ENCODE results near the gene TXN2.

The TXN2 gene

GRCh38 chr22:36512991-36513390 lies 31.6 kb upstream of the TXN2 start:
- no peak for TF ChIP-seq CTCF (IDR thresholded peaks at IDR 0.05; ENCODE audit: insufficient read depth, low read depth, low read length, missing control alignments)
- DNase-seq (ENCODE audit: low read depth), result no peak
- H3K4me3 ChIP-seq (ENCODE audit: low read length), result no peak overlapping the region

DNA sequence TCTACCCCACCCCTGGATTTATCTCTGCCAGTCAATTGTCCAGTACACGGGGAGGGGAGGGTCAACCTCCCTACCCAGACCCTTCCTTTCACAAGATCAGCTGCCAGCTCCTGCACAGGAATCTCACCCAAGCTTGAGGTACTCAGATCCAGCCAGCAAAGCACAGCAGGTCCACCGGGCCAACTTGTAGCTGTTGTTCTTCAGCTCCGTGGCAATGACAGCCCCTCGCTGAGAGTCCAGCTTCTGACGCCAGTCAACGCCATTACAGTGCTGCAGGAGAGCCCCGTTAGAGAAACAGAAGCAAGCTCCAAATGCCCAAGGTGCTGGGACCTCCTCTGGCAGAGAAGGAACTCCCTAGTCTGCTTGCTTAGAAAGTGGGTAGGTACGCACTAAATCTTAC lies 30.9 kb upstream of the TXN2 start:
- no peak overlapping the region for H3K4me3 ChIP-seq (ENCODE audit: low read length)
- DNase-seq (ENCODE audit: low read depth), result no peak
- no peak for TF ChIP-seq CTCF (IDR thresholded peaks at IDR 0.05; ENCODE audit: insufficient read depth, low read depth, low read length, missing control alignments)

GRCh38 chr22:36510966-36511881 lies 29.8 kb upstream of the TXN2 start:
- peak; percentile 83 for TF ChIP-seq CTCF (IDR thresholded peaks at IDR 0.05; ENCODE audit: insufficient read depth, low read depth, low read length, missing control alignments)
- no peak overlapping the region for H3K4me3 ChIP-seq (ENCODE audit: low read length)

DNA sequence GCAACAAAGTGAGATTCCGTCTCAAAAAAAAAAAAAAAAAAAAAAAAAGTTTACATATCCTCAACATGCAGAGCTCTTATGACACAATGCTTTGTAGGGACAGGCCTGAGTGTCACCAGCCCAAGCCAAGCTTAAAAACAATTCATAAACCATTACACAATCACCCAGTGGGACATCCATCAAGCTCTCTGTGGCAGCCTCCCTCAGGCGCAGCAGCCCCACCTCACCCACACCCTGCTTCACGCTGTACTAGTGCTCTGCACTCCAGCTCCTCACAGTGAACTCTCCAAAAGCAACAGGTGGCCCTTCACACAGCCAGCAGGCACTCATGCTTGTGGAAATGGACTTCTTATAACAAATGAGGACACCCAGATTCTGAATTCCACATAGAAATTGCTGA lies 28.9 kb upstream of the TXN2 start:
- no peak overlapping the region for H3K4me3 ChIP-seq (ENCODE audit: low read length)
- TF ChIP-seq CTCF (IDR thresholded peaks at IDR 0.05; ENCODE audit: insufficient read depth, low read depth, low read length, missing control alignments), result no peak
- DNase-seq (ENCODE audit: low read depth), result peak; percentile 32

More at GRCh38 chr22:36510966-36511881, 29.8 kb upstream of the TXN2 start:
- peak; percentile 62 for DNase-seq (ENCODE audit: low read depth)

GRCh38 chr22:36507518-36508010 lies 26.1 kb upstream of the TXN2 start:
- TF ChIP-seq CTCF (IDR thresholded peaks at IDR 0.05; ENCODE audit: insufficient read depth, low read depth, low read length, missing control alignments), result no peak
- peak overlapping the region; percentile 46 for H3K4me3 ChIP-seq (ENCODE audit: low read length)

DNA sequence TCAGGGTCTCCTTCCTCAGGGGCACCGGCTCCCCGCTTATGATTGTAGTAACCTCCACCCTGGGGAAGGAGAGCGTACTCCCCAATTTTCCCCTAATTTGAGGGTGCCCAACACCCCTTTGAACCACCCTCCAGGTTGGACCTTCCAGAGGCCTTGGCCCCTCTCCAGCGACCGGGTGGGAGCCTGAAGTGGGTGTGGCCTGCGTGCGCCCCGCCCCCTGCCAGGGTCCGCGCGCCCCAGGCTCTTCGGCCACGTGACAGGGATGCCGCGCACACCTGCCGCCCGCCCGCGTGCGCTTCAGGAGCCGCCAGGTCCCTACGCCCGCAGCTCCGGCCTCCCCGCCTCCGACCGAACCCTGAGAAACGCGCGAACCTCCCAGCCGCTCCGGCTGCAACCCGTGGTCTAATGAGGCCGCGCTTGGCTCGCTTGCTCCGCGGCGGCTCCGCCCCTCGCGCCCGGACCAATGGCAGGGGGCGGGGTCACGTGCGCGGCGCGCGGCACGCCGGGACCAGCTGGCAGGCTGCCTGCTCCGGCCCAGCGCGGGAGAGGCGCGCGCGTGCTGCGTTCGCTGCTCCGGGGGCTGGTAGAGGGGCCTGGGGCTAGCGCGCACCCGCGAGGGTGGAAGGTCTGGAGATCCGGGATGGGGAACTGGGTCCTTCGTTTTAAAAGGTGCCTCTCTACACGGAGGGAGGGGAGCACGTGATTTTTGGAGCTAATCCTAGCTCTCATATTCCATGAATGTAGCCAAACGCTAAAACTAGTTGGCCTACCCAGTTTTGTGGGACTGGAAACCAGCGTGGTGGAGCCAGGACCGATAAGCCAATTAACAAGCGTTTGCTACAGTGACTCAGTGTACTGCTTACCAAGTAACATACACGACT lies 25.4 kb upstream of the TXN2 start, which contains the start of gene FOXRED2:
FOXRED2 (minus strand) TSS at position 404 of the 881 bp plus-strand sequence. CDS start 618 bp downstream, outside the sequence.
- H3K4me3 ChIP-seq (ENCODE audit: low read length), result peak within 1 kb of the TSS; percentile 46
- peak; percentile 85 for DNase-seq (ENCODE audit: low read depth)

More at GRCh38 chr22:36507518-36508010, 26.1 kb upstream of the TXN2 start:
- DNase-seq (ENCODE audit: low read depth), result no peak

More for the DNA sequence above, 25.4 kb upstream of the TXN2 start, which contains the start of gene FOXRED2:
- no peak for TF ChIP-seq CTCF (IDR thresholded peaks at IDR 0.05; ENCODE audit: insufficient read depth, low read depth, low read length, missing control alignments)

Measured in epithelial cell of esophagus (primary cell).